IgD-negative memory B cell (primary cell): ENCODE data around the gene PLEKHF1. TPM values are rescaled to one million over a fixed set of nuclear protein-coding genes. Genes with fewer than 3 reads are reported as not detected.
"Not testable (repeated sequence)": the region's sequence is repeated elsewhere in the genome, so short reads cannot be mapped to it uniquely, and the experiment has no call there.

Source experiments
- H3K27ac Mint-ChIP-seq, 3 donors: one replicate each; pipeline ENCODE4 v1.8.0; 2020 to 2022; ENCODE audit warnings: mild to moderate bottlenecking in 3 of 3, mixed read lengths in 3 of 3, moderate library complexity in 1 of 3
- H3K27me3 Mint-ChIP-seq: one replicate; pipeline ENCODE4 v1.8.0; 2021; ENCODE audit warnings: mixed read lengths
- H3K36me3 Mint-ChIP-seq: one replicate; pipeline ENCODE4 v1.8.0; 2020; ENCODE audit warnings: mild to moderate bottlenecking, mixed read lengths
- H3K4me1 Mint-ChIP-seq, 3 donors: one replicate each; pipeline ENCODE4 v1.8.0; 2020 to 2022; ENCODE audit warnings: mixed read lengths in 3 of 3, mild to moderate bottlenecking in 1 of 3
- H3K4me3 Mint-ChIP-seq, 4 donors: one replicate each; pipeline ENCODE4 v1.8.0; 2020 to 2022; ENCODE audit warnings: mild to moderate bottlenecking in 4 of 4, mixed read lengths in 4 of 4, moderate library complexity in 3 of 4
- H3K9me3 Mint-ChIP-seq, 3 donors: one replicate each; pipeline ENCODE4 v1.8.0; 2020 to 2021; ENCODE audit warnings: mixed read lengths in 3 of 3, mild to moderate bottlenecking in 1 of 3
- polyA plus RNA-seq: library from polyadenylated mRNA; unstranded; fragments of 300-500 nt; fragmentation: Illumina TruSeq; gene quantifications from one replicate; pipeline ENCODE4 v1.2.3, GENCODE V29; 2021

The PLEKHF1 gene
- polyA plus RNA-seq, 1 donor from 2014 or later, result 10.2 TPM

DNA sequence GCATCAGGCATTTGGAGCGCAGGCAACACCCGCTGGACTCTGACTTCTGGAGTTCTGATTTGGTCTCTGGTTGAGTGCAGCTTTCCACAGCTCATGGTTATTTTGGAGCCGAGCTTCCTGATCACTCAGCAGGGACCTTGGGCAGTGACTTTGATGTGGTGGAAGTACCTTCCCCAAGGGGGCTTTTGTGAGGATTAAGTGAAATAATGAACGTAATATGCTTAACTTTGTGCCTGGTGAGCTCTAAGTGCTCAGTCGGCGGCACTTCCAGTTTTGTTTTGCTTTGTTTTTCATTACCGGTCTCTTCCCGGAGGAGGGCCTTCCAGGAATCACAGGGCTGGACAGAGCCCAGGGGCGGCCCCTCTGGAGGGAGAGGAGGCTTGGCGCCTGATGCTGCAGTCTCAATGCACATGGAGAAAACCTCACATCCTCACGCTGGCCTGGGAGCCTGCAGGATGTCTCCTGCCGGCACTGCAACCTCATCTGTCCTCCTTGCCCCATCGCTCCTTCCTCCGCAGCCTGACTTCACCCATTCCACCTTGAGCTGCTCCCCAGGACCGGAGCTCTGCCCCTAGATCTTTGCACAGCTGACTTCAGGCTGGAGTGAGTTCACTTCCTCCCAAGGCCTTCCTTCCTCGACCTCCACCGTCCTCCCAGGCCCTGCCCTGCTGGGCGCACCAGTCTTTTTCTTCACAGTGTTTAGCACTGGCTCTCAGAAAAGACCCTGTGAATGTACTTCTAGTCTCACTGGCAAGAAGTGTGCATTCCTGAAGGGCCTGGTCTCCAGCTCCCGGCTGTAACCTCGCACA, 1.5 kb downstream of the PLEKHF1 start:
- Mint-ChIP-seq H3K27me3 (no peaks in the 10 kb centered on the region), H3K36me3 (no peaks in the 10 kb centered on the region), H3K4me3 (peak overlapping the region; percentile 78 to 93 (median 85)), H3K27ac (peak overlapping the region in 2 of 3 donors; percentile 84 to 88), H3K4me1 (peaks cover 24 to 30% (median 29%) of the 10 kb centered on the region in 3 donors), H3K9me3 (no peaks in the 10 kb centered on the region)

DNA sequence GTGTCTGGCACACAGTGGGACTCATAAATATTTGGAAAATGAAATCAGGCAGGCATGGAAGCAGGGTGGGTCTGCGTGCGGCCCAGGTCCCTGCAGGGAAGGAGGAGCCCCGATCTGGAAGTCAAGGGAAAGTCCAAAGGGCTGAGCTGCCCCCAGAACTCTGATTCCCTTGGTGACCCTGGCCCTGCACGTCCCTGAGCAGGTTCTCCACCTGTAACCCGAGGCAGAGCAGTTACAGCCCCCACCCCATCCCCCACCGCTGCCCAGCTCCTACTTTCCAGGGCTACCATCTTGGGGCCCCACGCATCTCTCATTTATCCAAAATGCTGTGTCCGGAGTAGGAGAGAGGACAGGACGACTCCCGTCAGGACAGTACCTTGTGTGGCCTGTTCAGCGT, 2.1 kb downstream of the PLEKHF1 start:
- H3K27ac Mint-ChIP-seq, result peak overlapping the region in 2 of 3 donors; percentile 67 to 88
- no peaks in the 10 kb centered on the region for H3K9me3 Mint-ChIP-seq
- H3K4me3 Mint-ChIP-seq, result peak overlapping the region; percentile 78 to 93 (median 85)

DNA sequence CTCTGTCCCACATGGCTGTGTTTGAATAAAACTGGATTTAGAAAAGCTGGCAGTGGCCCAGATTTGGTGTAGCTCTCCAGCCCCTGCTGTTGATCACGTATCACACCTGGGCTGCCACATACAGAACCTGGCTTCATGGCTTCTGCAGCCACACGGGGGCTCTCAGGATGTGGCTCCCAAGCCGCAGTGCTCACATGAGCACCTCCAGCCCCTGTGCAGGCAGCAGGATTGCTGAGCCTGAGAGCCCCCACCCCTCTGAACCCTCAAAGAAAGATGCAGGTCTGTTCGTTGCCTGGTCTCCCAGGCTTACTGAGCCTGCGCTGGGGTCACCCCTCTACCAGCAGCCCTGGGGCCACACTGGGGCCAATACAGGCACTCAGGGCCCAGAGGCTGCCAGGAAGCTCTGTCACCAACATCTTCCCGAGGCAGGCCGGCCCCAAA, 2.7 kb downstream of the PLEKHF1 start:
- Mint-ChIP-seq H3K4me1 (peaks cover 36 to 42% (median 41%) of the 10 kb centered on the region in 3 donors), H3K27ac (peak overlapping the region; percentile 39 to 88 (median 67)), H3K27me3 (no peaks in the 10 kb centered on the region), H3K9me3 (no peaks in the 10 kb centered on the region), H3K4me3 (peak overlapping the region; percentile 30 to 93 (median 73)), H3K36me3 (no peaks in the 10 kb centered on the region)

More for the DNA sequence above, 2.1 kb downstream of the PLEKHF1 start:
- Mint-ChIP-seq H3K36me3 (no peaks in the 10 kb centered on the region), H3K4me1 (peaks cover 30 to 36% (median 35%) of the 10 kb centered on the region in 3 donors), H3K27me3 (no peaks in the 10 kb centered on the region)

DNA sequence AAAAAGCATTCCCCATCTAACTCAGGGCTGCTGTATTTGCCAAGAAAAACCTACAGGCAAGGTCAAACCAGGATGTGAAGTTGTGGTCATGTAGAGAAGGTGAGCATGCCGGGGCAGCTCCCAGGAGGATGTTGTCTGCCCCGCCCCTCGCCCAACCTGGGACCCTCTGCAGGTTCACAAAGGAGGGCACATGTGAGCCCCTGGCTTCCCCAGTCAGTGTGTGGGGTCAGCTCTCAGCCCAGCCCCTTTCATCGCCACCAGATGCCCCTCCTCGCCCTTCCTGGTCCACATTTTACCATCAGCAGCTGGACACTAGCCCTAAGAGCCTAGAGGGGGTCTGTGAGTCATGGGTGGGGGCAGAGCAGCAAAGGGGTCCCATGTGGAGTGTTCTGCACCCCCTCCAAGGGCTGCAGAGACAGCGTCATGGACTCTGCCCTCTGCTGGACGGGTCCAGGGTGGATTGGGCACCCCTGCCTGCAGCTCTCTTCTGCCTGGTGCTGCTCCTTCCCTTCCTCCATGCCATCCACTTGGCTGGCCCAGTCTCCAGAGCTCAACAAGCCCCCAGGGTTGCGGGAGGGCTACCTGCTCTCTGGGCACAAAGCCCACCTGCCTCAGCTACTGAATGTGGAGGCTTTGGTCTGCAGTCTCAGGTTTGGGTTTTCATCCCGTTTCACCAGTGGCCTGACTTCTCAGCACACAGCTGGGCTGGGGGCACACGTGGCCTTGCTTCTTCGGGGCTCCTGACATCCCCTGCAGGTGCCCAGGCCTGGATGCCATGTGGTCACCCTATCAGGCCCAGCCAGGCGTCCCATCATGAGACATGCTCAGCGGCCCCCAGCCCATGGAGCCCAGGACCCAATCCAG, 3.7 kb downstream of the PLEKHF1 start:
- H3K4me3 Mint-ChIP-seq, result peak overlapping the region in 1 of 4 donors; percentile 54
- H3K4me1 Mint-ChIP-seq, result peaks cover 43 to 48% (median 47%) of the 10 kb centered on the region in 3 donors
- peak overlapping the region in 2 of 3 donors; percentile 10 to 57 for H3K27ac Mint-ChIP-seq
- H3K27me3 Mint-ChIP-seq, result no peaks in the 10 kb centered on the region
- no peaks in the 10 kb centered on the region for H3K36me3 Mint-ChIP-seq
- H3K9me3 Mint-ChIP-seq, result no peaks in the 10 kb centered on the region

DNA sequence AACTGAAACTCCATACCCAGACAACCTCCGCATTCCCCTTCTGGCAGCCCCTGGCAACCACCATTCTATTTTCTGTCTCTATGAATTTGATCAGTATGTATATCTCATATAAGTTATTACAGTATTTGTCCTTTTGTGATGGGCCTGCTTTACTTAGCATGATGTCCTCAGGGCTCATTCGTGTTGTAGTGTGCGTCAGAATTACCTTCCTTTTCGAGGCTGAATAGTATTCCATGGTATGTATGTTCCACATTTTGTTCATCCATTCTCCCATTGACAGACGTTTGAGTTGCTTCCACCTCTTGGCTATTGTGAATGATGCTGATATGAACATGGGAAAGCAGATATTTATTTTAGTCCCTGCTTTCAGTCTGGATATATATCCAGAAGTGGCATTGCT, 5.0 kb downstream of the PLEKHF1 start:
- Mint-ChIP-seq H3K4me1 (peaks cover 38 to 48% (median 43%) of the 10 kb centered on the region in 3 donors), H3K4me3 (peak overlapping the region in 3 of 4 donors; percentile 4 to 35 (median 27)), H3K27me3 (no peaks in the 10 kb centered on the region), H3K9me3 (no peaks in the 10 kb centered on the region), H3K27ac (peak overlapping the region; percentile 10 to 95 (median 73)), H3K36me3 (no peaks in the 10 kb centered on the region)

DNA sequence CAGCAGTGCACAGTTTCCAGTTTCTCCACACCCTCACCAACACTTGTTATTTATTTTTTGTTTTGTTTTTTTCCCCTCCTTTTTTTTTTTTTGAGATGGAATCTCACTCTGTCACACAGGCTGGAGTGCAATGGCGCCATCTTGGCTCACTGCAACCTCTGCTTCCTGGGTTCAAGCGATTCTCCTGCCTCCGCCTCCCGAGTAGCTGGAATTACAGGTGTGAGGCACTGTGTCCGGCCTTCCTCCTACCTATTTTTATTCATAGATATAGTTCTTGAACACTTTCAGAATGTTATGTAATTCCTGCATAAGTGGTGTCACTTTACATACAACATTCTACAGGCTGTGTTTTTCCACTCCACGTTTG, 5.7 kb downstream of the PLEKHF1 start:
- H3K36me3 Mint-ChIP-seq, H3K27me3 Mint-ChIP-seq, H3K9me3 Mint-ChIP-seq: not testable (repeated sequence)
- H3K27ac Mint-ChIP-seq, result peak overlapping the region; percentile 73 to 95 (median 95)
- peak overlapping the region in 3 of 4 donors; percentile 72 to 87 (median 76) for H3K4me3 Mint-ChIP-seq
- peaks cover 38 to 48% (median 41%) of the 10 kb centered on the region in 3 donors for H3K4me1 Mint-ChIP-seq

DNA sequence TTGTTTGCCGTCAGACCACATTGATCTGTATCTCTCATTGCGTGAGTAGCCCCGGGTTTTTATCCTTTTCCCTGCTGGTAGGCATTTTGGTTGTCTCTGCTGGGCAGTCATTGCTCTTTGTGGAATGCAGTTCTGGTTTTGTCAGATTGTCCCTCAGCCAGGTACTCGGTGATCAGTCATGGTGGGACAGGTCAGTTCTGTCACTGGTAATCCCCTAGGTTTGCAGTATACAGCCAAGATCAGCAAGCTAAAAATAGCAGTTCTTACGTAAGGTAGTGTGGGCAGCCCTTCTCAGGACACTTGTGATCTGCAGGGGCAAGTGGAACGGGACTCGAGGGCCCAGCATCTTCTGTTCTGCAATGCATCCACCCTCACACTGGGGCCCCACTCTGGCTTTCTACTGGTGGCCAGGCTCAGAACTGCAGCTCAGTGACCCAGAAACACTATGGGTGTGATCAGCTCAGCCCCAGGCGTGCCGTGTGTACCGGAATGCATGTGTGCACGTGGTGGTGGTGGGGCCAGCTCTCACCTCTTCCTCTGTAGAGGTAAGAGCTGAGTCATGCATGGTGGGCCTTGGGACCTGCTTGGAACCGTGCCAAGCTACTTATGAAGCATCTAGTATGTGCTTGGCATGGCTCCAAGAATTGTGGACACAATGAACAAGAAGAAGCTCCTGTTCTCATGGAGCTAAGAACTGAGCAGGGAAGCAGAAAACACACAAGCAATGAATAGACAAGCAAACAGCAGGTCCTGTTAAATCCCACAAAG, 6.3 kb downstream of the PLEKHF1 start:
- Mint-ChIP-seq H3K27ac (peak overlapping the region; percentile 91 to 95 (median 95)), H3K27me3 (no peaks in the 10 kb centered on the region), H3K4me3 (peak overlapping the region; percentile 44 to 87 (median 74)), H3K9me3 (no peaks in the 10 kb centered on the region), H3K4me1 (peaks cover 37 to 47% (median 37%) of the 10 kb centered on the region in 3 donors), H3K36me3 (no peaks in the 10 kb centered on the region)

DNA sequence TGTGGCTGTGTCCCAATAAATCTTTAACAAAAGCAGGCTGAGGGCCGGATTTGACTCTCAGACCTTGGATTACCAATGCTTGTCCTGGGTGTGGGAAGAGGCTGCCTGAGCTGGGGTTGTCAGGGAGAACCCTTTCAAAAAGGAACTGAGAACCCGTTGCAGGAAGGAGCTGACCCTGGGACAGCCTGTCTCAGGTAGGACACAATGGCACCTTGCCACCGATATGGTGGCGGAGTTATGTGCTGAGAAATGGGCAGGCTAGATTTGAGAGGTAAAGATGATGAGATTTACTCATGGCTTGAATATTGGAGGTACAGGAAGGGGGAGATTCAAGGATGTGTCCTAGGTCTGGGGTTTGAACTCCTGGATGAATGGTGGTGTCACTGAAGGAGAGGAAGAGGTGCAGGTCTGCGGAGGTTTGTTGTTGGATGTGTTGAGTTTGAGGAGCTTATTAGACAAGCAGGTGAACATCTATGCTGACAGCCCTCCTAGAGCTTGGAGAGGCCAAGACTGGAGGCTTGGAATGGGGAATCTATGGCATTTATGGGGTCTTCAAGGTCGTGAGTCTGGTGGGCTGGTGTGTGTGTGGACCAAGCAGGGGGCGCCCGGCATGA, 7.2 kb downstream of the PLEKHF1 start:
- Mint-ChIP-seq H3K27me3 (no peaks in the 10 kb centered on the region), H3K4me3 (peak overlapping the region; percentile 67 to 81 (median 74)), H3K4me1 (peaks cover 30 to 40% (median 34%) of the 10 kb centered on the region in 3 donors), H3K9me3 (no peaks in the 10 kb centered on the region), H3K36me3 (no peaks in the 10 kb centered on the region), H3K27ac (peak overlapping the region; percentile 91 to 95 (median 95))

DNA sequence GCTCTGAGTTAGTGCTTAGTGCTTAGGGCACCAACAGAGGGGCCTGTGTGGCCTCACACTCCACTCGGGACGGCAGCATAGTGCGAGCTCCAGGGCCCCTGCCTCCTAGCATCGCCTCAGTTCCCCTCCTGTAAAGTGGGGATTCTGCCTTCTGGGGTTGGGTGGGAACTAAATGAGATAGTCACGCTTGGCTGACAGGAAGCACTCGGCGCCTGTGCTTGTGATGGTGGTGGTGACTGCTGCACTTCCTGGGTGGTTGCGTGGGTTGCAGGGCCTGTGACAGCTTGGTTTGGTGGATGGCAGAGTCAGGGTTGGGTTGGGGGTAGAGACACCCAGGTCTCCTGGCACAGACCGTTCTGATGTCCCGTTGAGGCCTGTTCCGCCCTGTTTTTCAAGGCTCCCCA, 7.7 kb downstream of the PLEKHF1 start:
- H3K27ac Mint-ChIP-seq, result peak overlapping the region; percentile 91 to 95 (median 95)
- no peaks in the 10 kb centered on the region for H3K27me3 Mint-ChIP-seq
- no peaks in the 10 kb centered on the region for H3K36me3 Mint-ChIP-seq
- peak overlapping the region; percentile 67 to 81 (median 74) for H3K4me3 Mint-ChIP-seq
- no peaks in the 10 kb centered on the region for H3K9me3 Mint-ChIP-seq
- H3K4me1 Mint-ChIP-seq, result peaks cover 30 to 36% (median 34%) of the 10 kb centered on the region in 3 donors

DNA sequence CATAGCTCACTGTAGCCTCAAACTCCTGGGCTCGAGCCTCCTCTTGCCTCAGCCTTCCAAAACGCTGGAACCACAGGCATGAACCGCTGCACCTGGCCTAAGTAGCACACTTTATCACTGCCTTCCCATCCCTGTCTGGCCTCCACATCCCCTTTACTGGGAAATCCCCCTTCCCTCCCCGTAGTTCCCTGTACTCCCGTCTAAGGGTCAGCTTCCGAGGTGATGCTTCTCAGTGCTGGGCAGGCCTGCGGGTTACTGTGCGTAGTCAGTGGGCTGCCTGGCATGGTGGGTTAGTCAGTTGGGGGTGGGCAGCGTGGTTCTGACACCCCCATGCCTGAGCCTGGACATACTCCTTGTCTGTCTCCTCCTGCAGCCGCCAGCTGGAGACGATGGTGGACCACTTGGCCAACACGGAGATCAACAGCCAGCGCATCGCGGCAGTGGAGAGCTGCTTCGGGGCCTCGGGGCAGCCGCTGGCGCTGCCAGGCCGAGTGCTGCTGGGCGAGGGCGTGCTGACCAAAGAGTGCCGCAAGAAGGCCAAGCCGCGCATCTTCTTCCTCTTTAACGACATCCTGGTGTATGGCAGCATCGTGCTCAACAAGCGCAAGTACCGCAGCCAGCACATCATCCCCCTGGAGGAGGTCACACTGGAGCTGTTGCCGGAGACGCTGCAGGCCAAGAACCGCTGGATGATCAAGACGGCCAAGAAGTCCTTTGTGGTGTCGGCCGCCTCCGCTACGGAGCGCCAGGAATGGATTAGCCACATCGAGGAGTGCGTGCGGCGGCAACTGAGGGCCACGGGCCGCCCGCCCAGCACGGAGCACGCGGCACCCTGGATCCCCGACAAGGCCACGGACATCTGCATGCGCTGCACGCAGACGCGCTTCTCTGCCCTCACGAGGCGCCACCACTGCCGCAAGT, 8.4 kb downstream of the PLEKHF1 start:
- Mint-ChIP-seq H3K9me3 (no peaks in the 10 kb centered on the region), H3K36me3 (no peaks in the 10 kb centered on the region), H3K4me1 (peaks cover 30 to 34% (median 32%) of the 10 kb centered on the region in 3 donors)

DNA sequence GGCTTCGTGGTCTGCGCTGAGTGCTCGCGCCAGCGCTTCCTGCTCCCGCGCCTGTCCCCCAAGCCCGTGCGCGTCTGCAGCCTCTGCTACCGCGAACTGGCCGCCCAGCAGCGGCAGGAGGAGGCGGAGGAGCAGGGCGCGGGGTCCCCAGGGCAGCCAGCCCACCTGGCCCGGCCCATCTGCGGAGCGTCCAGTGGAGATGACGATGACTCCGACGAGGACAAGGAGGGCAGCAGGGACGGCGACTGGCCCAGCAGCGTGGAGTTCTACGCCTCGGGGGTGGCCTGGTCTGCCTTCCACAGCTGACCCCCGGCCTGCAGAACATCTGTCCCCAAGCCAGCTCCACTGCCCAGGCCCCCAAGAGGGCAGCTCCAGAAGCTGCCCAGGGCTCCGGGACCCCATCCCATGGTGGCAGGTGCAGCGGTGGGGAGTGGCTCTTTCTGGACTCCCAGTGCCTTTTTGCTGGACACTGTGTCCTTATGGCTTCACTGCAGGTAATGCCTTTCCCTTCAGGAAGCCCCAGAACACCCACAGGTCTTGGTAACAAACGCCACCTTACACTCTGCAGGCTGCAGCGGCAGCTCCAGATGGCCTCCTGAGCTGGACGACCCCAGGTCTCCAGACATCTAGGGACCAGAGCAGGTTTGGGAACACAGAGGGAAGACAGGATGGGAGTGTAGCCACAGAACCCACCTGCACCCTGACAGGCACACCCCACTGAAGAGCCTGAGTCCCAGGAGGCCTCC, 9.3 kb downstream of the PLEKHF1 start:
- peak overlapping the region in 1 of 3 donors; percentile 85 for H3K27ac Mint-ChIP-seq
- no peaks in the 10 kb centered on the region for H3K27me3 Mint-ChIP-seq
- no peaks in the 10 kb centered on the region for H3K36me3 Mint-ChIP-seq
- peaks cover 30 to 35% (median 33%) of the 10 kb centered on the region in 3 donors for H3K4me1 Mint-ChIP-seq
- H3K4me3 Mint-ChIP-seq, result no peak overlapping the region
- H3K9me3 Mint-ChIP-seq, result no peaks in the 10 kb centered on the region

More for the DNA sequence above, 8.4 kb downstream of the PLEKHF1 start:
- Mint-ChIP-seq H3K4me3 (peak overlapping the region; percentile 67 to 81 (median 74)), H3K27ac (peak overlapping the region; percentile 91 to 95 (median 95)), H3K27me3 (no peaks in the 10 kb centered on the region)

DNA sequence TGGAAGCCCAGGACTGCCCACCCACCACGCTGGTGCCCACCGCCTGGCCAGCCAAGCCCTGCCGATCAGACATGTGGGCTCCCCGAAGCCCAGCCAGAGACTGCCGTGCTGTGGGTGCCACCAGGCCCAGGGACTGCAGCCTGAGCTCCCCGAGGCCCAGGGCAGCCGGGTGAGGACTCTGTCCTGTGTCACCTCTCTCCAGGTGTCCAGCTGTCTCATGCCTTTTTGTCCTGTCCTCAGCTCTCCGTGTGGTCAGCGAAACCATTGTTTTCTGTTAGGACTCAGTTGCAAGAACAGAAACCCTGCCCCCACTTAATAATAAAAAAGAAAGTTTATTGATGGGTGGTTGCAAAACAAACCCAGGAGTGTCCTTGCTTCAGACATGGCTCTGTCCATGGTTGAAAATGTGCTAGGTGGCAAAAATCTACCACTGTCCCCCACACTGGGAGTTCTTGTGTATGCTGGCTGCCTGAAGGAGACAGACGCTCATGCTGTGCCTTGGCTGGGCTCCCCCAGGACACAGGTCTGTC, 9.9 kb downstream of the PLEKHF1 start:
- Mint-ChIP-seq H3K4me1 (peaks cover 33 to 39% (median 38%) of the 10 kb centered on the region in 3 donors), H3K27ac (peak overlapping the region in 2 of 3 donors; percentile 77 to 90), H3K4me3 (peak overlapping the region in 1 of 4 donors; percentile 12), H3K9me3 (no peaks in the 10 kb centered on the region), H3K27me3 (no peaks in the 10 kb centered on the region), H3K36me3 (no peaks in the 10 kb centered on the region)
